ENCODE data around the gene CST11.
A peak's percentile ranks its signal among the peaks of the same experiment; 100 is the strongest.
"Not testable (repeated sequence)": the region's sequence is repeated elsewhere in the genome, so short reads cannot be mapped to it uniquely, and the experiment has no call there.

Gene CST11

GRCh38 chr20:23477223-23477622 lies 24.5 kb upstream of the CST11 start:
- H3K27me3 ChIP-seq (ENCODE audit: control insufficient read depth, insufficient read depth, low read length), result no peaks in the 10 kb centered on the region
- H3K4me1 ChIP-seq (ENCODE audit: control insufficient read depth, insufficient read depth, low read length), result peaks cover 18% of the 10 kb centered on the region
- no peaks in the 10 kb centered on the region for H3K36me3 ChIP-seq (ENCODE audit: control insufficient read depth, insufficient read depth, low read length)
- H3K9me3 ChIP-seq (ENCODE audit: control insufficient read depth, insufficient read depth, low read length), result no peaks in the 10 kb centered on the region
- H3K9ac ChIP-seq (ENCODE audit: low read depth, low read length), result no peak overlapping the region
- H3K4me3 ChIP-seq (ENCODE audit: low read depth, low read length), result no peak overlapping the region
- no peak overlapping the region for H3K27ac ChIP-seq (ENCODE audit: low read depth, low read length)

DNA sequence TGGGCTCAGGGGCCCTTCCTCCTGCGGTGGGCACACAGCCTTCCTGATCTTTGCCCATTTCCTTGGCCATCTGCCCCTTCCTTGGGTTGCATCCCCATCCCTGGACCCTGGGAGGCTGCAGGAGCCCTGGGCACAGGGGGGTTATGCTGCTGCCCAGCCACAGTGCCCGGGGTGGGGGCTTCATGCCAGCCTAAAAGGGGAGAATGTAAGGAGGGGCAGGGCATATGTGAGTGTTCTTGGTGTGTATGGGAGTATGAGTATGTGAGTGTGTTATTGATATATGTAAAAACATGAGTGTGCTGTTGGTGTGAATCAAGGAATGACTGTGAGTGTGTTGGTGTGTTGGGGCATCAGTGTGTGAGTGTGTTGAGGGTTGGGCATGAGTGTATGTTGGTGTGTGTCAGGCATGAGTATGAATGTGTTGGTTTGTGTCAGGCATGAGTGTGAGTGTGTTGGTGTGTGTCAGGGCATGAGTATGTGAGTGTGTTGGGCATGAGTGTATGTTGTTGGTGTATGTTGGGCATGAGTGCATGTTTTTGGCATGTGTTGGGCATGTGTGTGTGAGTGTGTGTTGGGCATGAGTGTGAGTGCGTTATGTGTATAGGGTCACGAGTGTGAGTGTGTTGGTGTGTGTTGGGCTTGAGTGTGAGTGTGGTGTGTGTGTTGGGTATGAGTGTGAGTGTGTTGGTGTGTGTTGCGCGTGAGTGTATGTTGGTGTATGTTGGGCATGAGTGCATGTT lies 23.5 kb upstream of the CST11 start:
- H3K4me1 ChIP-seq (ENCODE audit: control insufficient read depth, insufficient read depth, low read length), result peaks cover 24% of the 10 kb centered on the region
- no peak overlapping the region for H3K27ac ChIP-seq (ENCODE audit: low read depth, low read length)
- H3K9ac ChIP-seq (ENCODE audit: low read depth, low read length), result no peak overlapping the region
- H3K27me3 ChIP-seq (ENCODE audit: control insufficient read depth, insufficient read depth, low read length), result no peaks in the 10 kb centered on the region
- H3K4me3 ChIP-seq (ENCODE audit: low read depth, low read length), result no peak overlapping the region
- H3K9me3 ChIP-seq (ENCODE audit: control insufficient read depth, insufficient read depth, low read length), result no peaks in the 10 kb centered on the region
- H3K36me3 ChIP-seq (ENCODE audit: control insufficient read depth, insufficient read depth, low read length), result no peaks in the 10 kb centered on the region

- Histone ChIP-seq H3K4me1 (ENCODE audit: control insufficient read depth, insufficient read depth, low read length) (peaks cover 29% of the 10 kb centered on the region), H3K4me3 (ENCODE audit: low read depth, low read length) (no peak overlapping the region), H3K27me3 (ENCODE audit: control insufficient read depth, insufficient read depth, low read length) (no peaks in the 10 kb centered on the region), H3K27ac (ENCODE audit: low read depth, low read length) (no peak overlapping the region), H3K36me3 (ENCODE audit: control insufficient read depth, insufficient read depth, low read length) (no peaks in the 10 kb centered on the region), H3K9me3 (ENCODE audit: control insufficient read depth, insufficient read depth, low read length) (no peaks in the 10 kb centered on the region), H3K9ac (ENCODE audit: low read depth, low read length) (no peak overlapping the region)
Measured at GRCh38 chr20:23475395-23475794, 22.7 kb upstream of the CST11 start.

GRCh38 chr20:23473293-23473692 lies 20.6 kb upstream of the CST11 start:
- H3K36me3 ChIP-seq (ENCODE audit: control insufficient read depth, insufficient read depth, low read length); H3K27me3 ChIP-seq (ENCODE audit: control insufficient read depth, insufficient read depth, low read length); H3K4me3 ChIP-seq (ENCODE audit: low read depth, low read length); H3K9me3 ChIP-seq (ENCODE audit: control insufficient read depth, insufficient read depth, low read length); H3K9ac ChIP-seq (ENCODE audit: low read depth, low read length): not testable (repeated sequence)
- Histone ChIP-seq H3K4me1 (ENCODE audit: control insufficient read depth, insufficient read depth, low read length) (peaks cover 31% of the 10 kb centered on the region), H3K27ac (ENCODE audit: low read depth, low read length) (peak overlapping the region; percentile 59)

DNA sequence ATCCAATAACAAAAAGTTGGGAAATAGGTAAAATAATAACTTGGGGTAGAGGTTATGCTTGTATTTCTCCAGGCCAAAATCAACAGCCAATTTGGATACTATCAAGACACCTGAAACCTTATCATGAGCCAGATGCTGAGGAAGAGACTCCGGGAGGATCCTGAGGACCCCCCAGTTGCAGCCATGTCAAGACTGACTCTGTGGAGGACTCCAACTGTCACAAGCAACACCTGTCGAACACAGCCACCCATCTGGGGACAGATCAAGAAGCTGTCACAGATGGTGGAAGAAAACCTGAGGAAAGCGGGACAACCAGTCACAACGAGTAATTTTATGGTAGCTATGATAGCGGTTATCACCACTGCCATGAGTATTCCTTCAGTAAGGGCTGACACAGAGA lies 19.6 kb upstream of the CST11 start:
- H3K27ac ChIP-seq (ENCODE audit: low read depth, low read length); H3K27me3 ChIP-seq (ENCODE audit: control insufficient read depth, insufficient read depth, low read length); H3K9ac ChIP-seq (ENCODE audit: low read depth, low read length); H3K4me3 ChIP-seq (ENCODE audit: low read depth, low read length); H3K9me3 ChIP-seq (ENCODE audit: control insufficient read depth, insufficient read depth, low read length); H3K36me3 ChIP-seq (ENCODE audit: control insufficient read depth, insufficient read depth, low read length): not testable (repeated sequence)
- H3K4me1 ChIP-seq (ENCODE audit: control insufficient read depth, insufficient read depth, low read length), result peaks cover 31% of the 10 kb centered on the region

- not testable (repeated sequence) for H3K27ac ChIP-seq (ENCODE audit: low read depth, low read length); H3K36me3 ChIP-seq (ENCODE audit: control insufficient read depth, insufficient read depth, low read length); H3K9ac ChIP-seq (ENCODE audit: low read depth, low read length); H3K27me3 ChIP-seq (ENCODE audit: control insufficient read depth, insufficient read depth, low read length); H3K4me3 ChIP-seq (ENCODE audit: low read depth, low read length)
- peaks cover 11% of the 10 kb centered on the region for H3K4me1 ChIP-seq (ENCODE audit: control insufficient read depth, insufficient read depth, low read length)
- peaks cover 39% of the 10 kb centered on the region for H3K9me3 ChIP-seq (ENCODE audit: control insufficient read depth, insufficient read depth, low read length)
Measured at GRCh38 chr20:23466961-23467360, 14.3 kb upstream of the CST11 start.

- Histone ChIP-seq H3K27ac (ENCODE audit: low read depth, low read length) (no peak overlapping the region), H3K27me3 (ENCODE audit: control insufficient read depth, insufficient read depth, low read length) (no peaks in the 10 kb centered on the region)
Measured at GRCh38 chr20:23461180-23461579, 8.5 kb upstream of the CST11 start.

DNA sequence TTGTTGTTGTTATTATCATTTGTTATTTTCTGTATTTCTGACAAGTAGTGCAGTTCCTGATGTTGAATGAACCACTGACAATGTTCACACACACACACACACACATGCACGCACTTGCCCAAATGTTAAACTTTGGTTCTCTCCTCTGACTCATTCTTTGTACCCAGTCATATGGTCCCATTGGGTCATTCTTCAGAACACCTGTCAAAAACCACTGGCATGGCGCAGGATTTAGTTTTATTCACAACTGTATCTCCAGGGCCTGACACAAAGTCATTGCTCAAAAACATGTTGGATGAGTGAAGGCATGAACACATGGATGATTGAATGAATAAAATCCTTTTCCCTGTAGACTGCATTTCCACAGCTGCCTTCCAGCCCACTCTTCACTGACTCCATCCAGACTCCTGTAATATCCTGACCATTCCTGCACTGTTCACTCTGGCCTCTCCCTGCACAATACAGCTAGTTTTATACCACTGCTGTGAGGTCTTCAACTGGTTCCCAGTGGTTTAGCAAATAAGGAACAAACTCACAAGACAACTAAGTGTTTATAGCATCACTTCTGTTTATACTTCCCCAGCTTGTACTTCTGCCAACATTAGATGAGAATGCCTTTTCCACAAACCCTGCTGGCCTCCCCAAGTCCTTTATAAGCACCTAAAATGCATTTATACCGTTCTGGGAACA lies 6.9 kb upstream of the CST11 start:
- peaks cover 8% of the 10 kb centered on the region for H3K9me3 ChIP-seq (ENCODE audit: control insufficient read depth, insufficient read depth, low read length)
- H3K27ac ChIP-seq (ENCODE audit: low read depth, low read length), result no peak overlapping the region
- H3K4me1 ChIP-seq (ENCODE audit: control insufficient read depth, insufficient read depth, low read length), result no peaks in the 10 kb centered on the region
- no peaks in the 10 kb centered on the region for H3K36me3 ChIP-seq (ENCODE audit: control insufficient read depth, insufficient read depth, low read length)
- H3K27me3 ChIP-seq (ENCODE audit: control insufficient read depth, insufficient read depth, low read length), result no peaks in the 10 kb centered on the region
- H3K4me3 ChIP-seq (ENCODE audit: low read depth, low read length), result no peak overlapping the region
- no peak overlapping the region for H3K9ac ChIP-seq (ENCODE audit: low read depth, low read length)

More at GRCh38 chr20:23461180-23461579, 8.5 kb upstream of the CST11 start:
- no peak overlapping the region for H3K4me3 ChIP-seq (ENCODE audit: low read depth, low read length)
- H3K36me3 ChIP-seq (ENCODE audit: control insufficient read depth, insufficient read depth, low read length), result no peaks in the 10 kb centered on the region
- H3K9ac ChIP-seq (ENCODE audit: low read depth, low read length), result no peak overlapping the region
- peaks cover 20% of the 10 kb centered on the region for H3K9me3 ChIP-seq (ENCODE audit: control insufficient read depth, insufficient read depth, low read length)
- H3K4me1 ChIP-seq (ENCODE audit: control insufficient read depth, insufficient read depth, low read length), result no peaks in the 10 kb centered on the region

DNA sequence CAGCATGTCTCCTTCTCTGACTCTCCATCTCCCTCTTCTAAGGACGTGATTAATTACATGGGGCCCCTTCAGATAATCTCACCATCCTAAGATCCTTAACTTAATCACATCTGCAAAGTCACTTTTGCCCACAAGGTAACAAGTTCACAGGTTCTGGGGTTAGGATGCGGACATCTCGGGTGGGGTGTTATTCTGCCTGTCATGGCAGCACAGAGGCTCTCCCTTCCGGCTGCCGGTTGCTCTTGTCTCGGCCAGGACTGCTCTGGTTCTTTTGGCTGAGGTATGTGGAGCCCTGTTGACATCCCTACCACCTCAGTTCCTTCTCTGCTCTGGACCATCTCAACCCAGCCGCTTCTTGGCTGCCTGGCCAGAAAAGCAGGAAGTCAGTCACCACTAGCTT lies 4.2 kb upstream of the CST11 start:
- Histone ChIP-seq H3K4me1 (ENCODE audit: control insufficient read depth, insufficient read depth, low read length) (no peaks in the 10 kb centered on the region), H3K9me3 (ENCODE audit: control insufficient read depth, insufficient read depth, low read length) (no peaks in the 10 kb centered on the region), H3K9ac (ENCODE audit: low read depth, low read length) (no peak overlapping the region), H3K4me3 (ENCODE audit: low read depth, low read length) (no peak overlapping the region), H3K36me3 (ENCODE audit: control insufficient read depth, insufficient read depth, low read length) (no peaks in the 10 kb centered on the region), H3K27ac (ENCODE audit: low read depth, low read length) (no peak overlapping the region), H3K27me3 (ENCODE audit: control insufficient read depth, insufficient read depth, low read length) (no peaks in the 10 kb centered on the region)

DNA sequence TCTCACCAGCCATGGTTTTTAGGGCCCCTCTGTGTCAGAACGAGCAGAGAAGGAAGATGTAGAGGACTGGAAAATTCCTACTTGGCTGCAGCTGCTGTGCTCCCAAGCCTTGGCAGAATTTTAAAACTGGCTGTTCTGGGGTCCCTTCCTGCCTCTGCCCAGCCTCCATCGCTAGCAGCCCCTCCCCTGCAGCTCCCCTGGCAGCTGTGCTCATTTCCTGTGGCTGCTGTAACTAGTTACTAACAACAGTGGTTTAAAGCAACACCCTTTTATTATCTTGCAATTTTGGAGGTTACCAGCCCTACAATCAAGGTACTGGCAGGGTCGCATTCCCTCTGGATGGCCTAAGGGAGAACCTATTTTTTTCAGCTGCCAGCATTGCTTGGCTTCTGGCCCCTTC lies 3.7 kb upstream of the CST11 start:
- H3K9me3 ChIP-seq (ENCODE audit: control insufficient read depth, insufficient read depth, low read length), result no peaks in the 10 kb centered on the region
- H3K36me3 ChIP-seq (ENCODE audit: control insufficient read depth, insufficient read depth, low read length), result no peaks in the 10 kb centered on the region
- H3K4me1 ChIP-seq (ENCODE audit: control insufficient read depth, insufficient read depth, low read length), result no peaks in the 10 kb centered on the region
- H3K27me3 ChIP-seq (ENCODE audit: control insufficient read depth, insufficient read depth, low read length), result no peaks in the 10 kb centered on the region
- no peak overlapping the region for H3K4me3 ChIP-seq (ENCODE audit: low read depth, low read length)
- no peak overlapping the region for H3K9ac ChIP-seq (ENCODE audit: low read depth, low read length)
- no peak overlapping the region for H3K27ac ChIP-seq (ENCODE audit: low read depth, low read length)

GRCh38 chr20:23455639-23456038 lies 3.0 kb upstream of the CST11 start:
- Histone ChIP-seq H3K36me3 (ENCODE audit: control insufficient read depth, insufficient read depth, low read length) (no peaks in the 10 kb centered on the region), H3K4me3 (ENCODE audit: low read depth, low read length) (no peak overlapping the region), H3K4me1 (ENCODE audit: control insufficient read depth, insufficient read depth, low read length) (no peaks in the 10 kb centered on the region), H3K9me3 (ENCODE audit: control insufficient read depth, insufficient read depth, low read length) (no peaks in the 10 kb centered on the region), H3K27ac (ENCODE audit: low read depth, low read length) (no peak overlapping the region), H3K27me3 (ENCODE audit: control insufficient read depth, insufficient read depth, low read length) (no peaks in the 10 kb centered on the region), H3K9ac (ENCODE audit: low read depth, low read length) (no peak overlapping the region)

All from HUES48 (cell line).